GM12872 (cell line): ENCODE measurements around the gene EXOC7.

Experiments used
- TF ChIP-seq, protein P1 (sequence below): IDR thresholded peaks from 3 replicates; pipeline ENCODE4 v1.5.1; 2011; ENCODE audit warnings: low read depth, mild to moderate bottlenecking, low read length, moderate library complexity; ENCODE audit not compliant: insufficient read depth

Gene EXOC7

DNA sequence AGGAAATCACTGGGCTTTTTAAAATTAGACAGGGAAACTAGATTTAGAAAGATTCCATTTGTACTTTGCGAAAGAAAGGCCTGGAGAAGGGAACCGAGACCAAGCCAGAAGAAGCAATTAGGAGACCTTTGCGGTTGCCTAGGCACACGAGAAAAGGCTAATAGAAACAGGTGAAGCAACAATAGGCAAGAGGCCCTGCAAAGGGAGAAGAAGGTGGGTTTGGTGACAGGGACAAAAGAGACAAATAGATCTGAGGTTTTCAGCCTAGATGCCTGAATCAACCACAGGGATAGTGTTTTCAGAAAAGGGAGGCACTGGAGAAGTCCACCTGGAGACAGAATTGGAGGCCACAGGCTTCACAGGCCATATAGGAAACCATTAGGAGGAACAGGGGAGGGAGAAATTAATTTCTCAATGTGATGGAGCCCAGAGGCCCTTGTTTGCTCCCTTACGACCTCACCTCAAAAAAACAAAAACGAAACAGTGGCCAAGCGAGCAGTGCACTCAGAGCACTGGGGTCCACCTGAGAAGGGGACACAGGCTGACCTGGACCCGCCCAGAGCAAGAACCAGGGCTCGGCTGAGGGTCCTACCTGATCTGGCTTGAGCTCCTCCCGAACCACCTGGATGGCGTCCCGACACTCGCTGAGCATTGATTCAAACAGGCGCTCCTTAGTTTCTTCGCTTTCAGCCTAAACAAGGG lies 53.6 kb downstream of the EXOC7 start:
- TF ChIP-seq, protein P1, sequence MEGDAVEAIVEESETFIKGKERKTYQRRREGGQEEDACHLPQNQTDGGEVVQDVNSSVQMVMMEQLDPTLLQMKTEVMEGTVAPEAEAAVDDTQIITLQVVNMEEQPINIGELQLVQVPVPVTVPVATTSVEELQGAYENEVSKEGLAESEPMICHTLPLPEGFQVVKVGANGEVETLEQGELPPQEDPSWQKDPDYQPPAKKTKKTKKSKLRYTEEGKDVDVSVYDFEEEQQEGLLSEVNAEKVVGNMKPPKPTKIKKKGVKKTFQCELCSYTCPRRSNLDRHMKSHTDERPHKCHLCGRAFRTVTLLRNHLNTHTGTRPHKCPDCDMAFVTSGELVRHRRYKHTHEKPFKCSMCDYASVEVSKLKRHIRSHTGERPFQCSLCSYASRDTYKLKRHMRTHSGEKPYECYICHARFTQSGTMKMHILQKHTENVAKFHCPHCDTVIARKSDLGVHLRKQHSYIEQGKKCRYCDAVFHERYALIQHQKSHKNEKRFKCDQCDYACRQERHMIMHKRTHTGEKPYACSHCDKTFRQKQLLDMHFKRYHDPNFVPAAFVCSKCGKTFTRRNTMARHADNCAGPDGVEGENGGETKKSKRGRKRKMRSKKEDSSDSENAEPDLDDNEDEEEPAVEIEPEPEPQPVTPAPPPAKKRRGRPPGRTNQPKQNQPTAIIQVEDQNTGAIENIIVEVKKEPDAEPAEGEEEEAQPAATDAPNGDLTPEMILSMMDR, result no peak

DNA sequence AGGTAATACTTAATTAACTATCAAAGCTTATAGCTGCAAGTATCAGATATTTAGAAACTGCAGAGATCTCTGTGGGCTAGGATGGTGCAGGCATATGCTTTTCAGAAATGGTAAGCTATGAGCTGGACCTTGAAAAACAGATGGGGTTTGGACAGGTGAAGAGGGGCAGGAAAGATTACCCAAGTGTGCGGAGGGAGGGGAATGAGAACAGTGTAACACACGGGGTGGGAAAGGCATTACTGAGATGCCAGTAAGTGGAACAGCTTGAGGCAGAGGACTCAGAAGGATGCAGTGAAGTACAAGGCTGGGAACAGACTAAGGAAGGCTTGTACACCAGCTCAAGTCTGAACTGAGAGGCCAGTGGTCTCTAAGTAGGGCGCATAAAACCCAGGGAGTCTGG lies 54.3 kb downstream of the EXOC7 start:
- TF ChIP-seq, protein P1, result no peak

DNA sequence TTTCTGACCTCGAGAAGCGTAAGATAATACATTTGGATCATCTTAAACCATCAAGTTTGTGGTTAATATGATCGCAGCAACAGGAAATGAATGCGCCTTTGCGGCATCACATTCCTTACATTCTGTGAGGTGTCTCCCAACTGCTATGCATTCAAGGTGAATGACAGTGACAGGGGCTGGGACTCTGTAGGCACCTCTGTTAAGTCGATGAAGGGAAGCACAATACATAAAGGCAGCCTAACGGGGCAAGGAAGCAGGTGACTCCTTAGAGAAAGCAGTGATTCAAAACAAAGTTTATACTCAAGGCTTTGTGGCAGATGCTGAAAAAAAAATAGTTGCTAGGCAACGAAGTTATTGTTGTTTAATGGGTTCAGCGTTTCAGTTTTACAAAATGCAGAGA lies 54.9 kb downstream of the EXOC7 start:
- TF ChIP-seq, protein P1, result no peak

DNA sequence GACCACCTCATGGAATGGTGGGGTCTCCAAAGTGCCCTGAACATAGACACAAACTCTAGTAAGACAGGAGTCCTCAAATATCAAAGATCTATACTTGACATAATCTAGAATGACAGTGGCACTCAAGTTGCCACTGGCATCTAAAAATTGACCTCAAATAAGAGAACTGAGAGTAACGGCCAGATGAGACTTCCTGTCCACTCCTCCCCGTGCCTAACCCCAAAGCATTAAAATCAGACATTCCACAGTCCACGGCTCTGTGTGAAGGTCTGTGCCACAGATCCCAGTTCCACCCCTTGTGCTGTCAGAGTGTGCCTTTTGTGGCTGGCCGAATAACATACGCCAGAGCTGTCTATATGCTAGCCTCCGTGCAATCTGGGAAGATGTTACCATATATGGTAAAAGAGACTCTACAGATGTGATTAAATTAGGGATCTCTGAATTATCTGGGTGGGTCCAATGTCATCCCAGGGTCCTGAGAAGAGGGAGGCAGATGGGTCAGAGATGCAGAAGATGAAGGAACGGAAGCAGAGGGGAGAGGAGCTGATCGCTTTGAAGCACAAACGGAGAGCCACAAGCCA lies 55.5 kb downstream of the EXOC7 start:
- TF ChIP-seq, protein P1, result no peak

DNA sequence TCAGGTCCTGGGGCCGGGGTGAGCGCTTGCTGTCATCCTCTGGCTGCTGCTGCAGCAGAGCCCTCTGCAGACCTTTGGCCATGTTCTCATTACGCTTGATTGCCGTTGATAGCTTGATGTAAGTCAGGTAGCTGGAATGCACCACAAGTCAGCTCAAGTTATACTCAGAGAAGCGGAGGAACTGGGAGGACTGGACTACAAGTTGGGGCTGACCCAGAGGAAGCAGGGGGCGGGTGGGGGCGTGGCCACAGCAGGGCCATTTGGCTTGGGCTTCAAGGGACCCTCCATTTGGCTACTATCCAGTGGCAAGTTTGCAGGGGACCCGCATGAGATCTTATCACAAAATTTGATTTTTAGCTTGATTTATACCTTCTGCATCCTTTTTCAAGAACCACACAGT lies 57.5 kb downstream of the EXOC7 start:
- TF ChIP-seq, protein P1, result no peak

DNA sequence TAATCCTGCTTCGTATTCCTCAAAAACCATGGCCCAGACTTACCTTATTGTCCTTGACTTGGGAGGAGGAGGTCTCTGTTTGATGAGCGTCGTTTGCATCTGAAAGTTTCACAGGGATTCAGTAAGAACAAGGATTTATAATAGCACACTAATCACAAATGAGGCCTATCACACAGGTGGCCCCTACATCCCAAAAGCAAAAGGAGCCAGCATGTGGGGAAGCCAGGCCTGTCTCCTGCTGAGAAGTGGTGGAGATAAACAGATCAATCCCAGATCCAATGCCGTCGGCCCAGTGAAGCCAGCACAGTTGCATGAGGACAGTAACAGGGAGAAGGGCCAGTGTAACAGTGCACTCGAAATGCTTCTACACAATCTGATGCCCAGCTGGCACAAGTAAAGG lies 63.2 kb downstream of the EXOC7 start:
- TF ChIP-seq, protein P1, result no peak

DNA sequence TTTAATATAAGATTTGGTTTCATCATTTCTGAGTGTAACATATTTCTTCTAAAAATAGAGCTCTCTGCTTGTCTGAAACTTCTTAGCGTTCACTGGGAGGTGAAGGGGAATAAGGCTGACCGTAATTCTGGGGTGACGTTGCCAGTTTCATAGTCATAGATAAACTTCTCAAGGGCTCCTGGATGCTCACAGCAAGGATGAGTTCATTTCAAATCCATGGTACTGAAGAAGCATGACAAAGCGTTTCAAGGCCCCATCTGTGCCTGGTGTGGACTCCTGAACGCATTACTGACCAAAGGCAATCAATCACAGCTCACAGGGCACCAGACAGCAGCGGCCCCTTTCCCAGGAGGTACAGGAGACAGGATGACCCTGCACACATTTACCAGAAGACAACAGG lies 64.5 kb downstream of the EXOC7 start:
- TF ChIP-seq, protein P1, result no peak
